ENCODE measurements around the gene CDKN2C. TPM values are rescaled to one million over a fixed set of nuclear protein-coding genes. Genes with fewer than 3 reads are reported as not detected.

CDKN2C gene
- total and polyA plus RNA-seq, 2 donors (not counting 1 experiment from before 2014, with no cell fraction given), result 24.4 to 31.5 TPM

- no peak for DNase-seq (ENCODE audit: low read depth in 2 of 2)
These were observed 16.6 kb downstream of the CDKN2C start for GRCh38 chr1:50986653-50987052.

GRCh38 chr1:50989694-50990093 is 19.6 kb downstream of the CDKN2C start:
- no peaks in the 10 kb centered on the region for H3K27me3 ChIP-seq (ENCODE audit: control insufficient read depth, insufficient read depth, low read length)
- H3K79me2 ChIP-seq (ENCODE audit: control insufficient read depth, insufficient read depth, low read length), result no peaks in the 10 kb centered on the region
- peaks cover 4% of the 10 kb centered on the region for H3K4me1 ChIP-seq (ENCODE audit: control insufficient read depth, extremely low read depth, insufficient read depth, low read length)
- H2AFZ ChIP-seq (ENCODE audit: low read length), result no peak overlapping the region
- no peak for DNase-seq (ENCODE audit: low read depth in 2 of 2)
- no peak overlapping the region for H3K4me2 ChIP-seq (ENCODE audit: extremely low read depth, insufficient read depth, low read length)
- no peak overlapping the region for H3K4me3 ChIP-seq (replicated peaks in 1 of 4; ENCODE audit: control extremely low read depth in 1 of 4, insufficient read depth in 1 of 4, low read depth in 3 of 4, low read length in 4 of 4)
- TF ChIP-seq CTCF (conservative IDR thresholded peaks at IDR 0.05 in 1 of 2, IDR thresholded peaks at IDR 0.05 in 1 of 2; ENCODE audit: low read depth in 1 of 2, low read length in 2 of 2), result no peak
- no peak for TF ChIP-seq EZH2 (IDR thresholded peaks at IDR 0.05; ENCODE audit: low read length, missing control alignments)
- no peak overlapping the region for H3K9ac ChIP-seq (ENCODE audit: insufficient read depth, low read length)
- no peak overlapping the region for H3K27ac ChIP-seq (ENCODE audit: insufficient read depth, low read length)
- no peaks in the 10 kb centered on the region for H4K20me1 ChIP-seq (ENCODE audit: control insufficient read depth, extremely low read depth, insufficient read depth, low read length)
- H3K9me3 ChIP-seq (ENCODE audit: control insufficient read depth, insufficient read depth, low read depth, low read length), result no peaks in the 10 kb centered on the region
- no peaks in the 10 kb centered on the region for H3K36me3 ChIP-seq (ENCODE audit: control insufficient read depth, insufficient read depth, low read length)

More at GRCh38 chr1:50986653-50987052, 16.6 kb downstream of the CDKN2C start:
- no peak overlapping the region for H3K27ac ChIP-seq (ENCODE audit: insufficient read depth, low read length)
- no peaks in the 10 kb centered on the region for H3K9me3 ChIP-seq (ENCODE audit: control insufficient read depth, insufficient read depth, low read depth, low read length)
- H3K79me2 ChIP-seq (ENCODE audit: control insufficient read depth, insufficient read depth, low read length), result peaks cover 9% of the 10 kb centered on the region
- no peak overlapping the region for H3K4me3 ChIP-seq (replicated peaks in 1 of 4; ENCODE audit: control extremely low read depth in 1 of 4, insufficient read depth in 1 of 4, low read depth in 3 of 4, low read length in 4 of 4)
- H3K9ac ChIP-seq (ENCODE audit: insufficient read depth, low read length), result no peak overlapping the region
- no peaks in the 10 kb centered on the region for H3K27me3 ChIP-seq (ENCODE audit: control insufficient read depth, insufficient read depth, low read length)
- peaks cover 4% of the 10 kb centered on the region for H3K4me1 ChIP-seq (ENCODE audit: control insufficient read depth, extremely low read depth, insufficient read depth, low read length)
- no peak overlapping the region for H2AFZ ChIP-seq (ENCODE audit: low read length)
- H4K20me1 ChIP-seq (ENCODE audit: control insufficient read depth, extremely low read depth, insufficient read depth, low read length), result no peaks in the 10 kb centered on the region
- H3K36me3 ChIP-seq (ENCODE audit: control insufficient read depth, insufficient read depth, low read length), result no peaks in the 10 kb centered on the region
- TF ChIP-seq CTCF (conservative IDR thresholded peaks at IDR 0.05 in 1 of 2, IDR thresholded peaks at IDR 0.05 in 1 of 2; ENCODE audit: low read depth in 1 of 2, low read length in 2 of 2) (no peak), EZH2 (IDR thresholded peaks at IDR 0.05; ENCODE audit: low read length, missing control alignments) (no peak)
- no peak overlapping the region for H3K4me2 ChIP-seq (ENCODE audit: extremely low read depth, insufficient read depth, low read length)

GRCh38 chr1:50992532-50993318 is 22.7 kb downstream of the CDKN2C start:
- no peak overlapping the region for H3K27ac ChIP-seq (ENCODE audit: insufficient read depth, low read length)
- H3K4me3 ChIP-seq (replicated peaks in 1 of 4; ENCODE audit: control extremely low read depth in 1 of 4, insufficient read depth in 1 of 4, low read depth in 3 of 4, low read length in 4 of 4), result no peak overlapping the region
- TF ChIP-seq CTCF (conservative IDR thresholded peaks at IDR 0.05 in 1 of 2, IDR thresholded peaks at IDR 0.05 in 1 of 2; ENCODE audit: low read depth in 1 of 2, low read length in 2 of 2), result no peak
- TF ChIP-seq EZH2 (IDR thresholded peaks at IDR 0.05; ENCODE audit: low read length, missing control alignments), result no peak
- no peaks in the 10 kb centered on the region for H3K79me2 ChIP-seq (ENCODE audit: control insufficient read depth, insufficient read depth, low read length)
- H3K9ac ChIP-seq (ENCODE audit: insufficient read depth, low read length), result no peak overlapping the region
- no peaks in the 10 kb centered on the region for H3K27me3 ChIP-seq (ENCODE audit: control insufficient read depth, insufficient read depth, low read length)
- H3K36me3 ChIP-seq (ENCODE audit: control insufficient read depth, insufficient read depth, low read length), result no peaks in the 10 kb centered on the region
- H3K4me1 ChIP-seq (ENCODE audit: control insufficient read depth, extremely low read depth, insufficient read depth, low read length), result peaks cover 4% of the 10 kb centered on the region
- H3K4me2 ChIP-seq (ENCODE audit: extremely low read depth, insufficient read depth, low read length), result no peak overlapping the region
- no peaks in the 10 kb centered on the region for H3K9me3 ChIP-seq (ENCODE audit: control insufficient read depth, insufficient read depth, low read depth, low read length)
- no peaks in the 10 kb centered on the region for H4K20me1 ChIP-seq (ENCODE audit: control insufficient read depth, extremely low read depth, insufficient read depth, low read length)
- DNase-seq (ENCODE audit: low read depth in 2 of 2), result no peak
- H2AFZ ChIP-seq (ENCODE audit: low read length), result no peak overlapping the region
